Measurements from ENCODE around the gene ALK.

GRCh38 chr2:29345236-29345635 lies 576.1 kb downstream of the ALK start:
- no peak for TF ChIP-seq CTCF (IDR thresholded peaks at IDR 0.05; ENCODE audit: low read depth, low read length)
- no peak for TF ChIP-seq POLR2A (IDR thresholded peaks at IDR 0.05; ENCODE audit: extremely low read depth, insufficient read length)

Measured in NB4 (cell line).